HepG2 (cell line): Measurements from ENCODE around the gene PRKRIP1.
"Not testable (repeated sequence)": the region's sequence is repeated elsewhere in the genome, so short reads cannot be mapped to it uniquely, and the experiment has no call there.

Experiments
- TOE1 ChIP-seq: sonication (generic); formaldehyde crosslinking; IDR thresholded peaks from 2 replicates; pipeline ENCODE4 v1.4.0; 2020; ENCODE audit warnings: mild to moderate bottlenecking, missing genetic modification reagents
- ZSCAN20 ChIP-seq: sonication (generic); formaldehyde crosslinking; IDR thresholded peaks from 2 replicates; pipeline ENCODE4 v1.4.0; 2020; ENCODE audit warnings: missing genetic modification reagents, mild to moderate bottlenecking, borderline replicate concordance

DNA sequence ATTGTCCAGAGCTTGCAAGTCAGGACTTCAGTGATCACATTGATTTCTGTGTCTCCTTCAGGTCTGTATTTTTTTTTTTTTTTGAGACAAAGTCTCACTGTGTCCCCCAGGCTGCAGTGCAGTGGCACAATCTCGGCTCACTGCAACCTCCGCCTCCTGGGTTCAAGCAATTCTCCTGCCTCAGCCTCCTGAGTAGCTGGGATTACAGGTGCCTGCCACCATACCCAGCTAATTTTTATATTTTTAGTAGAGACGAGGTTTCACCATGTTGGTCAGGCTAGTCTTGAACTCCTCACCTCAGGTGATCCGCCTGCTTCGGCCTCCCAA lies 8.7 kb downstream of the PRKRIP1 start:
- not testable (repeated sequence) for TF ChIP-seq TOE1; ZSCAN20 (CRISPR knock-in tag)
